ENCODE results near the gene EIF2B2. TPM values are rescaled to one million over a fixed set of nuclear protein-coding genes. Genes with fewer than 3 reads are reported as not detected.

EIF2B2 gene
- total RNA-seq, 2 experiments from 2014 or later = 33.5 to 49.8 TPM

DNA sequence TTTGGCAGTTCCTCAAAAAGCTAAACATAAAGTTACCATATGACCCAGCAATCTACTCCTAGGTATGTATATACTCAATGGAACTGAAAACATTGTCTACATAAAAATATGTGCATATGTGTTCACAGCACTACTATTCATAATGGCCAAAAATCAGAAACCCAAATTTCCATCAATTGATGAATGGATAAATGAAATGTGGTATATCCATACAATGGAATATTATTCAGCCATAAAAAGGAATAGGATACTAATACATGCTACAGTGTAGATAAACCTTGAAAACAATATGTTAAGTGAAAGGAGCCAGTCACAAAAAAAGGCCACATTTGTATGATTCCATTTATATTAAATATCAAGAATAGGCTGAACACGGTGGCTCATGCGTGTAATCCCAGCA lies 57.7 kb downstream of the EIF2B2 start:
- intact Hi-C loops (cut with micrococcal nuclease; ENCODE audit: unreplicated experiment) = loop anchor here (10.0 kb wide), 1 partner anchor 244 kb away; no protein-coding TSS in a partner anchor
- Histone ChIP-seq H3K4me3 (ENCODE audit: low read depth, low read length, poor library complexity, severe bottlenecking) (no peak overlapping the region), H3K4me2 (ENCODE audit: low read length) (no peak overlapping the region), H3K36me3 (ENCODE audit: insufficient read depth, low read length) (peaks cover 37% of the 10 kb centered on the region), H2AFZ (ENCODE audit: low read length) (no peak overlapping the region), H3K79me2 (ENCODE audit: insufficient read depth, low read depth, low read length) (peaks cover 36% of the 10 kb centered on the region), H4K20me1 (ENCODE audit: insufficient read depth, low read length) (no peaks in the 10 kb centered on the region), H3K9me2 (ENCODE audit: insufficient read depth, low read length) (no peaks in the 10 kb centered on the region), H3K9me3 (ENCODE audit: low read length) (peaks cover 13% of the 10 kb centered on the region), H3K27ac (ENCODE audit: low read depth, low read length, poor library complexity, severe bottlenecking) (no peak overlapping the region), H3K4me1 (ENCODE audit: insufficient read depth, low read length, poor library complexity, severe bottlenecking) (peaks cover 8% of the 10 kb centered on the region)
- ChIA-PET CTCF (ENCODE audit: unreplicated experiment) (no interaction called here), POLR2A (no interaction called here)
- no peak for TF ChIP-seq EZH2phosphoT487 (IDR thresholded peaks at IDR 0.05; ENCODE audit: borderline replicate concordance, low read depth, low read length)
- BruUV-seq (replicated peaks) = no TSS peak
- no peak for DNase-seq (ENCODE audit: low spot score)

Small RNA genes lying within 50 kb of the gene (small RNA-seq; reads per million reads assigned to genes)
- not detected for gene RNU6-689P

Other genes with a start within 250 kb of the EIF2B2 start
- 45.2 and 54.3 TPM in 2 replicates for gene YLPM1, start 239.6 kb upstream of the EIF2B2 start, total RNA-seq (2014; rRNA removed; shearing (Covaris generic))
- gene YLPM1, start 239.6 kb upstream of the EIF2B2 start, total RNA-seq (2022) = 101 and 110 TPM in 2 replicates
- 0.35 and 0.51 TPM in 2 replicates for gene PROX2, start 126.8 kb upstream of the EIF2B2 start, total RNA-seq (2014; rRNA removed; shearing (Covaris generic))
- 0.74 and 0.76 TPM in 2 replicates for gene PROX2, start 126.8 kb upstream of the EIF2B2 start, total RNA-seq (2022)
- gene DLST, start 121.0 kb upstream of the EIF2B2 start, total RNA-seq (2014; rRNA removed; shearing (Covaris generic)) = 70.2 and 74.4 TPM in 2 replicates
- gene DLST, start 121.0 kb upstream of the EIF2B2 start, total RNA-seq (2022) = 95.1 and 95.7 TPM in 2 replicates
- gene RPS6KL1, start 79.7 kb upstream of the EIF2B2 start, total RNA-seq (2014; rRNA removed; shearing (Covaris generic)) = 6.1 and 11.3 TPM in 2 replicates
- gene RPS6KL1, start 79.7 kb upstream of the EIF2B2 start, total RNA-seq (2022) = 14.0 and 15.3 TPM in 2 replicates
- 0.09 and 0.13 TPM in 2 replicates for gene PGF, start 47.3 kb upstream of the EIF2B2 start, total RNA-seq (2014; rRNA removed; shearing (Covaris generic))
- gene PGF, start 47.3 kb upstream of the EIF2B2 start, total RNA-seq (2022) = 0.19 TPM in 1 of 2 replicates, not detected in the other
- gene MLH3, start 48.5 kb downstream of the EIF2B2 start, total RNA-seq (2014; rRNA removed; shearing (Covaris generic)) = 5.1 and 6.6 TPM in 2 replicates
- gene MLH3, start 48.5 kb downstream of the EIF2B2 start, total RNA-seq (2022) = 6.1 and 6.7 TPM in 2 replicates
- gene ACYP1, start 61.1 kb downstream of the EIF2B2 start, total RNA-seq (2014; rRNA removed; shearing (Covaris generic)) = 97.5 and 121 TPM in 2 replicates
- gene ACYP1, start 61.1 kb downstream of the EIF2B2 start, total RNA-seq (2022) = 65.0 and 80.9 TPM in 2 replicates
- gene ZC2HC1C, start 66.7 kb downstream of the EIF2B2 start, total RNA-seq (2014; rRNA removed; shearing (Covaris generic)) = 3.2 and 3.4 TPM in 2 replicates
- gene ZC2HC1C, start 66.7 kb downstream of the EIF2B2 start, total RNA-seq (2022) = 1.2 and 3.7 TPM in 2 replicates
- 58.3 and 65.8 TPM in 2 replicates for gene NEK9, start 124.1 kb downstream of the EIF2B2 start, total RNA-seq (2014; rRNA removed; shearing (Covaris generic))
- gene NEK9, start 124.1 kb downstream of the EIF2B2 start, total RNA-seq (2022) = 82.6 and 86.4 TPM in 2 replicates
- gene TMED10, start 173.7 kb downstream of the EIF2B2 start, total RNA-seq (2014; rRNA removed; shearing (Covaris generic)) = 63.1 and 129 TPM in 2 replicates
- 221 and 232 TPM in 2 replicates for gene TMED10, start 173.7 kb downstream of the EIF2B2 start, total RNA-seq (2022)